HG02571 (cell line): ENCODE data around the gene COPZ2.

ENCODE experiments used
- ATAC-seq: cut with Tn5 transposase; IDR thresholded peaks from one replicate; pipeline ENCODE4 v1.9.1; 2021; ENCODE audit warnings: mild to moderate bottlenecking, moderate library complexity; ENCODE audit not compliant: unreplicated experiment

Gene COPZ2

DNA sequence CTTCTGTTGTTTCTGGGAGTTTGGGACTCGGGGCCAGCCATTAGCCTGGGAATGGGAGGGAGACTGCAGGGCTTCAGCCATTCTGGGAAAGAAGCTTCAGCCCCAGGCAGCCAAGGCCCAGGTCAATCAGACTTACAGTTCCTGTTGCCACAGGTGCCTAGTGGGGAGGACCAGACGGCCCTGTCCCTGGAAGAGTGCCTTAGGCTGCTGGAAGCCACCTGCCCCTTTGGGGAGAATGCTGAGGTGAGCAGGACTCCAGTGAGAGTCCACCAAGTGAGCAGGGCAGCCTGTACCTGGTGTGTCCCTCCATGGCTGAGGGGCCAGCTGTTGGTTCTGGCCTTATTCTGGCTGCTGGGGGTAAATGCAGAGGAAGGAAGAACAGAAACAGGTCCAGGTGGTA lies 19.3 kb upstream of the COPZ2 start:
- no peak for ATAC-seq

DNA sequence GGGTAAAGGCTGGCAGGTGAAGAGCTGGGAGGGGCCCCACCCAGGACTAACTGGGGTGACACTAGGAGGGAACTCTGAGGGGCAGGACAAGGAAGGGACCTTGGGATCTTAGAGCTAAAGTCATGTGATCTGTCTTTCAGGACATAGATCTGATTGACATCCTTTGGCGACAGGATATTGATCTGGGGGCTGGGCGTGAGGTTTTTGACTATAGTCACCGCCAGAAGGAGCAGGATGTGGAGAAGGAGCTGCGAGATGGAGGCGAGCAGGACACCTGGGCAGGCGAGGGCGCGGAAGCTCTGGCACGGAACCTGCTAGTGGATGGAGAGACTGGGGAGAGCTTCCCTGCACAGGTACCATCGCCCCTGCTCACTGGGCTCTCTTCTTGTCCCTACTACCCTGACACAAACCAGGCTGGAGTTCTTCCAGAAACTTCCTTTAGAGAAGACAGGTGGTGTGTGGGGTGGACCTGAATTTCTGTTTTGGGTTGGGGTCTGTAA lies 18.7 kb upstream of the COPZ2 start:
- ATAC-seq = no peak

DNA sequence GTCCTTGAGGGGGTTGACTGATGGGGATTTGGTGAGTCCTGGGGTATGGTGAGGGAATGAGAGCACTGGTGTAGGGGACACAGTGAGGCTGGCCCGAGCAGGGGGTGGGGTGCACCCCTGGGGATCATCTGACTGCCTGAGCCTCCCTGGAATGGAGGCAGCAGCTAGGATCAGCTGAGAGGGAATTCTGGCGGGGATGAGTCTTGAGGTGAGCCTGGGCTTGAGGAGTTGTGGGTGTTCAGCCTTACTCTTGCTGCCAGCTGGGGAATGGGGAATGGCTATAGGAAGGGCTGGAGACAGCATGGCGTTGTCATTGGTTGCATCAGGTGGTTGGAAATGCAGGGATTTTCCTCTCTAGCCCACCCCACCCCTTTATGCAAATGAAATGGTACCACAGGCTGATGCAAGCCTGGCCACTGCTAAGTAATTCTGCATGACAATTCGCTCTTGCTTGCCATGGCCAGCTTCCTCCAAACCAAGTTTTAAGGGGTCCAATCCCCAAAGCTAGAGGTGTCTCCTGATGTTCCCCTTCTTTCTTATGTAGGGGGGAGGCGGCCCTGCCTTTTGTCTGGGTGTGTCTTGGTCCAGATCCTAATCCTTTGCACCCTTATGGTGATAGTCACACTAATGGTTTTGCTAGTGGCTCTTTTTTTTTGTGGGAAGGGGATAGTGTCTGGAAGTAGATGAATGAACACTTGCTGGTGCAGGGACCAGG lies 18.1 kb upstream of the COPZ2 start:
- ATAC-seq = no peak

DNA sequence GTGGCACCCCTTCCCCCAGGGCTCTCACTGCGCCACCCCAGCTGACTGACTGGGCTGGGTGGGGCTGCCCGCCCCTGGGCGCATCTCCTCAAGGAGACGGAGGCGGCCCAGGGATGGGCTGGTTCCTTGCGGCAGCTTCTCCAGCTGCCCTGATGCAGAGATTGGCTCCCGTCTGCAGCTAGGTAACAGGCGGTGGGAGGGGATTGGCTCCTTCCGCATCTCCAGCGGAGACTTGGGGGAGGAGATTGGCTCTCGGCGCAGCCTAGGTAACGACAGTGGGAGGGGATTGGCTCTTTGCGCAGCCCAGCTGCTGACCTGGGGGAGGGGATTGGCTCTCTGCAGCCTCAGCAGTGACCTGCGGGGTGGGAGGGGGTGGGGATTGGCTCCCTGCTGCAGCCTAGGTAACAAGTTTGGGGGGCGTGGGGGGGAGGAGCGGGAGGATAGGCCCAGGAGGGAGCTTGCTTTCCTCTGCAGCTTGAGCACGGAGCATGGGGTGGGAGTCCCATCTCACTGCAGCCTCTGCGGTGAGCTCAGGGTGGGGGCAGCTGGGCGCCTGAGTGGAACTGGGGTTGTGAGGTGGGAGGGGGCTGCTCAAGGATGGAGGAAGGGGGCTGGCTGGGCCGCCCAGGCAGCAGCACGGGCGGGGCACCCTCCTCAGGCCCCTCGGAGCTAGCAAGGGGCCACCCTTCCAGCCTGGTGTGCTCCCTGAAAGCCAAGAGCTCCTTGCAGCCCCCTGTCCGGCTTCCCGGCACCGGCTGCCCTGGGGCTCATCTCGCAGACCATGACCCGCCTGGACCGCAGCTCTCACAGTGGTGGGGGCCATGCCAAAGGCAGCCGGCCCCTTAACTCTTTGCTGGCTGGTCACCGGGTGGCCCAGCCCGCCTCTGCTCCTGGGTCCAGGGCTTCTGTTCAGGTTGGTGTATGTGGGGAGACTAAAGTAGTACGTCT lies 16.9 kb upstream of the COPZ2 start:
- ATAC-seq = no peak

DNA sequence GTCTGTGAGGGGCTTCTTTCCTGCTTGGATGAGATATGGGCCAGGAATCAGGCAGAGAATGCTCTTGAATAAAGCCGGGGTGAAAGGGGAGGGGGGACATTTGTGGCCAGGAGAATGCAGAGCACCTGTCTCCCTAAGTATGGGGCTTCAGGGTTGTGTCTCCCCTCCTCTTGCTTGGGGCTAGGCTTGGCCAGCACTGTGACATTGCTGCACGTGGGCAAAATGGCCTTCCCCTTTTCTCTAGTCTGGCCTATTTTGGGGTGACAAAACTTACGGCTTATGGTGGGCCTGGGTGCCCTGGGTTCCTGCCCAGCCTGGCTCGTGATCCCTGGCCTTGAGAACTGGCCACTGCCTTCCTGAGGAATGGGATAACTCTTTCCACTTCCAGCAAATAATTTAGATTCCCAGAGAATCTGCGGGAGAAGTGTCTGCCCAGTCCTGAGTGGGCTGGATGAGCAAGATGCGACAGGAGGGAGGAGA lies 16.2 kb upstream of the COPZ2 start:
- no peak for ATAC-seq

DNA sequence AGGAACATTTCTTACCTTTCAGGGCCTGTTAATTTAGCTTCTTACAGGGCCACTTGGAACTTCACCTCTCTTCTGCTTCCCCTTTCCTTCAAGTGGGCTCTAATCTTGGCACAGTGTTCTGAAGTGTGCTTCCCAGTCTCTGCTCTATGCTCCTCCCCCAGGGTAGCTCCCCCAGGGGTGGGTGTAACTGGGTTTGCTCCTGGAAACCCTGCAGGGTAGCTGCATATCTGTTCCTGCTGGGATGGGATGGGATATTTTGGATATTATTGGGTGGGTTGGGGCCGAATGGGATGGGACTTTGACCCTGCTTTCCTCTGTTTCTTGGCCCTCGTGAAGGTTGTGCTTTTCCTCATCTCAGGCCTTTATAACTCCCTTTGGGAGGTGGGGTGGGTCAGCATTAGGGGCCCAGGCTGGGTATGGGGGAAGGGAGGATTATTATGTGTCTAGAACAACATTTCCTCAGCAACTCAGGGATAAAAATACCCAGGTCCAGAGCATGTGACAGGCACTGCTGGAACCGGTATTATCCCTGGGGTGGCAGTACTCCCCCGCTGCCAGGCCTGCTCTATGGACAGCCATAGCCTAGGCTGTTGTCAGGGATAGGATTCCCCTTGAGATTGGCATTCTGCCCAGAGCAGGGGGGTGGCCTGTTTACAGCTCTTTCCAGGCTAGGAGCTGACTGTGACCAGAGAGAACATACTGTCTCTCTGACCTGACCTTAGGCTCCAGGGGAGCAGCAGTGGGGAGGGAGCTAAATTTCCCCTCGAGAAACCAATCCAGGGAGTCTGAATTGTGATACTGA lies 15.6 kb upstream of the COPZ2 start:
- ATAC-seq = no peak

DNA sequence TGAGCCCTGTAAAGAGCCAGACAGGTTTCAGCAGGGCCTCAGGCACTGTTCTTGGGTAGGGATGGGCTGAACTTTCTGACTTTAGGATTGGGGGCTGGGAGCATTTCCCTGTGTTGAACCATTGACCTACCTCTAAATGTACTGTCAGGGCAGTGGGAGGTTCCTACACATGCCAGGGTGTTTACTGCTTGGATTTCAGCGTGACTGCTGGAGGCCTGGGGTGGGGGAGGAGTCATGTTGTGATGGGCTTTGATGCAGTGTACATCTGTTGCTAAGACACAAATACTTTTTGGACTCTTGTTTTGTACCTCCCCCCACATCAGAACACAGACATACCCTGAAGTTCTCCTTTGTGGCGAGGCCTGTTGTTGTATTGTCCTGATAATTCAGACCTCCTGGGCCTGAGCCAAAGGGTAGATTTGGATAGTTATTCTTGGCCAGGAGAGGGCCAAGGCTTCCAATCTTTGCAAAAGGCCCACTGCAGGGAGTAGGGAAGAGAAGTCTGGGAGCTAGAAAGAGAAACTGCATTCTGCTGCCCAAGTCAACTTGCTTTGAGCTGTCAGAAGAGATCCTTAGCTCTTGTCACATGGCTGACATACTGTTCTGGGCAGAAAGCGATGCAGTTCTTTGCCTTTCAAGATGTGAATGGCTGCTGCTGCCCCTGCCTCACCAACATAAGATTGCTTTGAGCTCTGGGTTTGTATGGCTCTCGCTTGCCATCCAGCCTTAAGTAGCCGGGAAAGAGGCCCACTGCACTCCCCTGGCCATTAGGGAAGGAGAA lies 14.3 kb upstream of the COPZ2 start:
- ATAC-seq = no peak

DNA sequence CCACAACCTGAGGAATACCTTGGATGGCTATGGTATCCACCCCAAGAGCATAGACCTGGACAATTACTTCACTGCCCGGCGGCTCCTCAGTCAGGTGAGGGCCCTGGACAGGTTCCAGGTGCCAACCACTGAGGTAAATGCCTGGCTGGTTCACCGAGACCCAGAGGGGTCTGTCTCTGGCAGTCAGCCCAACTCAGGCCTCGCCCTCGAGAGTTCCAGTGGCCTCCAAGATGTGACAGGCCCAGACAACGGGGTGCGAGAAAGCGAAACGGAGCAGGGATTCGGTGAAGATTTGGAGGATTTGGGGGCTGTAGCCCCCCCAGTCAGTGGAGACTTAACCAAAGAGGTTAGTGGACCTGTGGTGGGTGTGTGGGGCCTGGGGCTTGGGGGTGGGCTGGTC lies 13.7 kb upstream of the COPZ2 start:
- ATAC-seq = no peak

DNA sequence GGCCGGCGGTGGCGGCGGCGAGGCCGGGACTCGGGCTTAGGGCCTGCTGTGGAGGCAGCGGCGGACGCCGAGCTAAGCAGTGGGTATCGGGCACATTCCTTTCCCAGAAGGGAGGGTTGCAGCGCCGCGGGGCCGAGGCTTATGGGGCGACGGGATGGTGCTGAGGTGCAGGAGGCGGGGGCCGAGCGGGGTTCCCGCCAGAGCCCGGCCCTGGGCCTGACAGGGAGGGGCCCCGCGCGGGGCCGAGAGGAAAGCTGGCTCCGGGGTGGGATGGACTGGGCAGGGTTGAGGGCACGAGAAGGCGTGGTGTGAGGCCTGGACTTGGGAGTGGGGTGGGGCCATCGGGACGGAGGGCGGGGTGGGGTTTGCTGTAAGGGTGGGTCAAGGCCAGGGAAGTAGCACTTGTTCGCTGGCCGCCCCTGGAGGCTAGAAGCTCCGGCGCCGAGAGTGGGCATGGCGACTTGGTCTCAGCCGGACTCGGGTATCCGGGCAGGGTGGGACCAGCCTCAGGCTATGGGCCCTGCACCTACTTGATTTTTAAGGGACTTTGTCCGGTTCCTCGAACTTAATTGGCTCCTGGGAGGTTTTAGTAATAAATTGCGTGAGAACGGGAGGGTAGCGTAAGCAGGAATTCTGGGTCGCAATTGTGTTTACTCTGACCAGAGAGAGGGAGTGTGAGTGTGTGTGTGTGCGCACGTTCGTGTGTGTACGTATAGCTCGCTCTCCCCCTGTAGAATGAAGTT lies 11.0 kb upstream of the COPZ2 start:
- peak; percentile 38 for ATAC-seq

DNA sequence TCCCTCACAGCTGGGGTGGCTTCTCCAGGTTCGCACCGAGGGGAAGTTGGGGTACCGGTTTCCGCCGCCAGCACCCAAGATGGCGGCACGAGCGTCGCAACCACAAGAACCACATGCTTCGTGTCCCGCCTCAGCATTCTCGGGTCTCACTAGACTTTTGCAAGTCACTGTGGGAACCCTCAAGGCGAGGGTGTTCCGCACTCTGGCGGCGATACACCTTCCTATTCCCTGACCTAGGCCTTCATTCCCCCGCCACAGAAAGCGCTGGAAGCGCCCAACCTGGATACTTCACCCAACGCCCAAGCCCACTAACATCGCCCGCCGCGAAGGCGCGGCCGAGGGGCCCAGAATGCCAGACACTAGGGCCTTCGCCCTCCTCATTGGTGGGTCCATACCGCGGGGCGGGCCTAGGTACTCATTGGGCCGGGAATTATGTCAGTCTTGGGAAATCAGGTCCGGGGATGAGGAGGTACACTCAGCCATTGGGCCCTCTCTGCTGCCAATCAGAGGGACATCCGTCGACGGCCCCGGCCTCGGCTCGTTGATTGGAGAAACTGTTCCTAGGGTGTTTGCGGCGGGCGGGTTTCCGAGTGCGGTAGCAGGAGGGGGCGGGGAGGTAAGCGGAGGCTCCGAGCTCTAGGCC lies 10.3 kb upstream of the COPZ2 start, which contains the start of gene NFE2L1:
Gene NFE2L1, plus strand, starts transcription at position 619 of the 643 bp plus-strand sequence. CDS start 2,760 bp downstream, outside the sequence.
- peak; percentile 90 for ATAC-seq

DNA sequence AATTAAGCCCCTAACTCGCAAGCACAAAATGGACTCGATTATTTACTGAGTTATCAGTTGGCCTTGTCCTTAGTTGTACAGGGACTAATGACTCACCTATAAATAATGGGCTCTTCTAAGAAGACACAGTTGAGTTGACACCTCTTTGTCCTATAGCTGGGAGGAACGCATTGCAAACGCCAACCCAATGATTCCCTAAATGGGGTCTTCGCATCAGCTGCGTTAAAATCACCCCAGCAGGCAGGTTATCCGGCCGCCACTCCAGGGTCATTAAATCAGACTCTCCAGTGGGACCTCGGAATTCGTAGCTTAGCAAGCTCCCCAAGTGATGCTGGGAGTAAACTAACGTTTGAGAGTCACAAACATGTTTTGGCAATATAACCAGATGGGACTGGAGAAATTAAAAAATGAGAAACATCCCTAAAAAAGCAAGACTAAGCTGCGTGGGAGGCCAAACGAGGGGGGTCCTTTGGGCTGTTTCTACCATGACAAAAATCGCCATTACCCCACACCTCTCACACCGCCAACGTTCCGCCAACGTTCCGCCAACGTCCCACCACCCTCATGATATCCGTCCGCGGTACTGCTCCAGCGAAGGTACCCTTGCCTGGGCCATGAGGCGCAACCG lies 9.6 kb upstream of the COPZ2 start:
- no peak for ATAC-seq

DNA sequence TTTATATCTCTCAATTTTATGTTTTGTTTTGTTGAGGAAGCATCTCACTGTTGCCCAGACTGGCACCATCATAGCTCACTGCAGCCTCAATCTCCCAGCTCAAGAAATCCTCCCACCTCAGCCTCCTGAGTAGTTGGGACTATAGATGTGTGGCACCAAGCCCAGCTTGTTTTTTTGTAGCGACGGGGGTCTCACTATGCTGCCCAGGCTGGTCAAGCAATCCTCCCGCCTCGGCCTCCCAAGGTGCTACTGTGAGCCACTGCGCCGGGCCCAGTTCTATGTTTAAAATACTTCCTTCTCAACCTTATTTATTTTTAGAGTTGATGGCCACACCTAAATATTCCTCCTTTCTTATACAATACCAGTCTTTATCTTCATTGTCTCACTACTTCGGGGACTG lies 8.7 kb upstream of the COPZ2 start:
- ATAC-seq = no peak

DNA sequence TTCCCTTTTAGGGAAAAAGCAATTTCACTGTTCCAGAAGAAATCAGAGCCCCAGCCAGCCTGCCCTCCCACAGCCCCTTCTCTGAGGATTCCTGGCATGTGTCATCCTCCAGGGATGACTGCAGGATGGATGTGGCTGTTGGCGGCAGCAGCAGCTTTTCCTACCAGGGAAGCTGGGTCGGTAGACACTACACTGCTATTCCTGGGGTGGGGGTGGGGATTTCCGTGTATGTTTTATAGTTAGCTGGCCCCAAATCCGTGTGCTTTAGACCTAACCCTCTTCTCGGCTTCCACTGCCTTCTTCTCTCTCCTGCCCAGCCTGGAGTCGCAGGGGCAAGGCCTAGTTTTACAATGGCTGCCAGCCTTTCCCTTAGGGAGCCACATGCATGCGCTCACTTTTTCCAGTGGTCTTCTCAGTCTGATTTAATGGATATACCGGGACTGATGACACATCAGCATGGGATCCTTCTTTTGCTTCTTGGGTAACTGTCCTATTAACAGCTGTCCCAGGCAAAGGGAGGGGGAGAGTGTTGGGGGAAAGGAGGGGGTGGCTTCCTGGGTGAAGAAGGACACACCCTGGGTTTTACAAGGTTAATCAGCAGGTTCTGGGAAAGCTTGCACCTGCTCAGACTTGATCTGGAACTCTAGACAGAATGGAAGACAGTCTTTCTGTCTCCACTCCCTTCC lies 7.9 kb upstream of the COPZ2 start:
- no peak for ATAC-seq

DNA sequence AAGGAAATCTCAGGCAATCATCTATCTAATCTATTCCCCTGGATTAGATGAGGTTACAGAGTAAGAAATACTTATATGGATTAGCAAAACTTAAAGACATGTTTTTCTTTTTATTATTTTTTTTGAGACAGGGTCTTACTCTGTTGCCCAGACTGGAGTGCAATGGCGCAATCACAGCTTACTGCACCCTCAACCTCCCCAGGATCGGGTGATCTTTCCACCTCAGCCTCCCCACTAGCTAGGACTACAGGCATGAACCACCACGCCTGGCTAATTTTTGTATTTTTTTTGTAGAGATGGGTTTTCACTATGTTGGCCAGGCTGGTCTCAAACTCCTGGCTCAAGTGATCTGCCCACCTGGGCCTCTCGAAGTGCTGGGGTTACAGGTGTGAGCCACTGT lies 7.3 kb upstream of the COPZ2 start:
- no peak for ATAC-seq

DNA sequence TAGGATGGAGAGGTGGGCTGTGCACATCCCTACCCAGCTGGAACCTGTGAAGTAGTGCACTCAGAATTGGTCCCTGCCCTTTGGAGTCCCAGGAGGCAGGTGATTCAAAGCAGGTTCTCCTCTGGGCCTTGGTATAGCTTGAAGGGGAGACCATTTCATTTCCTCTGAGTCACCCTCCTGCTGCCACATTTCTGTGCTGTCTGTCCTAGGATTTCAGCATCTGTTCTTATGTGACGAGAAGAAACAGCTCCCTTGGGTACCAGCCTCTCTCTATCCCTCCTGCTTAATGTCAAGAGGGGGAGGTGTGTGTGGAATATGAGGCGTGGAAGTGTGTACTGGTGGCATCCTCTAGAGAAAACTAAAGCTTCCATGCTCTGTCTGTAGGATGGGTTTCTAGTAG lies 5.6 kb upstream of the COPZ2 start:
- ATAC-seq = no peak

DNA sequence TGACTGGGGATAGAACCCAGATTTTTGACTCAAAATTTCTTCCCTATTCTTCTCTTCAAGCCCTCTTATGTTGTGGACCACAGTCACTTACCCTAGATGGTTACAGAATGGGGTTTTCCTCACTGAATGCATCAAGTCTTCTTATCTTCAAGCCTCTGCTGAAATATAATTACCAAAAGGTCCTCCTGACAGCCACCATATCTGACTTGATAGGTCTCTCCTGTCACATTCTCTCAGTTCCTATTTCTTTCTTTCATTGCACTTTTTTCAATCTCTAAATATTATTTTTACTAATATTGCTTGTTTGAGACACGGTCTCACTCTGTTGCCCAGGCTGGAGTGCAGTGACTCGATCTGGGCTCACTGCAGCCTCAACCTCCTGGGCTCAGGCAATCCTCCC lies 1.1 kb upstream of the COPZ2 start:
- no peak for ATAC-seq

DNA sequence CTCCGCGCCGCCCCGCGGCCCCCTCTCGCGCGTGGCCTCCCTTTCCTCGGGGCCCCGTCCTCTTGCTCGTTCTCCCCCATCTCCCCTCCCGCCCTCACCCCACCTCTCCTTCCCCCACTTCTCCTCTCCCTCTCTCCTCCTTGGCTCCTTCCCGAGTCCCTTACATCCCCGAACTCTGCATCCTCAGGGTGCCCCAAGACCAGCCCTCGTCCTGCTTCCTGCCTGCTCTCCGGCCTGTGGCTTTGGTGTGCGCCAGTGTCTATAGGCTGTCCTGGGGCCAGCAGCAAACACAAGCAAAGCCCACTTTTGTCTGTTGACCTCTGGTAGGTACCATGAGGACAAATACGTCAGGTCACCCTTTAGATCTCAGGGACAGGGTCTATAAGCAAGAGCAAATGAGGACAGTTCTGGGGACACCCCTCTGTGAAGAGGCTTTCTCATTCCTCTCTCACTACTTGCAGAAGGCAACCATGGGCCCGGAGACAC lies 284 bp upstream of the COPZ2 start:
- ATAC-seq = no peak

DNA sequence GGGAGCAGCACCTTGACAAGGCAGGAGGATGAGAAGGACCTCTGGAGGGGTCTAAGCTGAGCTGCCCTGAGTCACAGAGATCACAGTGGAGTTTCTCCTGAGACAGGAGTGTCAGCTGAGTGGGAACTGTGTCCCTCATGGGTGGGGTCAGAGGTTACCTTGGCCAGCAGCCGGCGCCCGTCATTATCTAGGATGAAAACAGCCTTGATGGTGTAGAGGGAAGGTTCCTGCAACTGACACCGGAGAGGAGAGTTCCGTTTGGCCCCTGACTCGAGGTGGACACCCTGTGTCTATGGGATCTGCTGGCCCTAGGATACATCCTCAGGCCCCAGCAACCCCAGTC lies 933 bp downstream of the COPZ2 start:
- no peak for ATAC-seq
